ENCODE data around the gene CCN6. TPM values are rescaled to one million over a fixed set of nuclear protein-coding genes. Genes with fewer than 3 reads are reported as not detected.

CCN6 gene
- total RNA-seq, 2 donors from 2014 or later, result not detected

GRCh38 chr6:112018619-112019416 lies 35.1 kb upstream of the CCN6 start:
- Mint-ChIP-seq H3K27ac (peak overlapping the region; percentile 44), H3K36me3 (ENCODE audit: low read depth) (peaks cover 2% of the 10 kb centered on the region), H3K4me3 (no peak overlapping the region), H3K4me1 (peaks cover 26% of the 10 kb centered on the region), H3K27me3 (no peaks in the 10 kb centered on the region)
- DNase-seq, result no peak
- ATAC-seq, result no peak
- H3K9me3 ChIP-seq (ENCODE audit: control insufficient read depth, low read length, poor library complexity, severe bottlenecking), result no peaks in the 10 kb centered on the region

- DNase-seq (no peak), ATAC-seq (no peak)
- peak overlapping the region; percentile 44 for H3K27ac Mint-ChIP-seq
- peaks cover 22% of the 10 kb centered on the region for H3K4me1 Mint-ChIP-seq
- H3K4me3 Mint-ChIP-seq, result no peak overlapping the region
- no peaks in the 10 kb centered on the region for H3K9me3 ChIP-seq (ENCODE audit: control insufficient read depth, low read length, poor library complexity, severe bottlenecking)
- peaks cover 2% of the 10 kb centered on the region for H3K36me3 Mint-ChIP-seq (ENCODE audit: low read depth)
- no peaks in the 10 kb centered on the region for H3K27me3 Mint-ChIP-seq
Observed at GRCh38 chr6:112019589-112019988, 34.3 kb upstream of the CCN6 start.

- H3K27ac Mint-ChIP-seq, result peak overlapping the region; percentile 67
- H3K27me3 Mint-ChIP-seq, result no peaks in the 10 kb centered on the region
- H3K36me3 Mint-ChIP-seq (ENCODE audit: low read depth), result peaks cover 4% of the 10 kb centered on the region
- H3K4me1 Mint-ChIP-seq, result peaks cover 13% of the 10 kb centered on the region
- no peak for DNase-seq
- H3K9me3 ChIP-seq (ENCODE audit: control insufficient read depth, low read length, poor library complexity, severe bottlenecking), result no peaks in the 10 kb centered on the region
- no peak overlapping the region for H3K4me3 Mint-ChIP-seq
- ATAC-seq, result no peak
Observed at GRCh38 chr6:112021691-112022310, 32.1 kb upstream of the CCN6 start.

GRCh38 chr6:112022749-112023148 lies 31.2 kb upstream of the CCN6 start:
- no peak overlapping the region for H3K4me3 Mint-ChIP-seq
- peaks cover 4% of the 10 kb centered on the region for H3K36me3 Mint-ChIP-seq (ENCODE audit: low read depth)
- H3K27ac Mint-ChIP-seq, result no peak overlapping the region
- no peak for ATAC-seq
- no peaks in the 10 kb centered on the region for H3K9me3 ChIP-seq (ENCODE audit: control insufficient read depth, low read length, poor library complexity, severe bottlenecking)
- peaks cover 19% of the 10 kb centered on the region for H3K4me1 Mint-ChIP-seq
- no peaks in the 10 kb centered on the region for H3K27me3 Mint-ChIP-seq
- DNase-seq, result no peak

- Mint-ChIP-seq H3K27me3 (no peaks in the 10 kb centered on the region), H3K4me1 (peaks cover 31% of the 10 kb centered on the region), H3K27ac (no peak overlapping the region), H3K36me3 (ENCODE audit: low read depth) (peaks cover 4% of the 10 kb centered on the region), H3K4me3 (no peak overlapping the region)
- ATAC-seq (no peak), DNase-seq (no peak)
- H3K9me3 ChIP-seq (ENCODE audit: control insufficient read depth, low read length, poor library complexity, severe bottlenecking), result no peaks in the 10 kb centered on the region
Observed at GRCh38 chr6:112024464-112024863, 29.4 kb upstream of the CCN6 start.

GRCh38 chr6:112026933-112027332 lies 27.0 kb upstream of the CCN6 start:
- H3K36me3 Mint-ChIP-seq (ENCODE audit: low read depth), result peaks cover 4% of the 10 kb centered on the region
- H3K9me3 ChIP-seq (ENCODE audit: control insufficient read depth, low read length, poor library complexity, severe bottlenecking), result no peaks in the 10 kb centered on the region
- ATAC-seq (no peak), DNase-seq (no peak)
- peak overlapping the region; percentile 90 for H3K27ac Mint-ChIP-seq
- peaks cover 46% of the 10 kb centered on the region for H3K4me1 Mint-ChIP-seq
- H3K4me3 Mint-ChIP-seq, result no peak overlapping the region
- H3K27me3 Mint-ChIP-seq, result no peaks in the 10 kb centered on the region

- Mint-ChIP-seq H3K27ac (peak overlapping the region; percentile 90), H3K4me1 (peaks cover 36% of the 10 kb centered on the region), H3K27me3 (no peaks in the 10 kb centered on the region), H3K36me3 (ENCODE audit: low read depth) (peaks cover 4% of the 10 kb centered on the region), H3K4me3 (peak overlapping the region; percentile 78)
- DNase-seq, result peak in 1 of 3 donors; percentile 10
- peak; percentile 97 for ATAC-seq
- no peaks in the 10 kb centered on the region for H3K9me3 ChIP-seq (ENCODE audit: control insufficient read depth, low read length, poor library complexity, severe bottlenecking)
Observed at GRCh38 chr6:112027942-112028674, 25.8 kb upstream of the CCN6 start.

- peak; percentile 27 to 52 (median 51) for DNase-seq
- Mint-ChIP-seq H3K27ac (peak overlapping the region; percentile 90), H3K4me3 (peak overlapping the region; percentile 22), H3K4me1 (peaks cover 45% of the 10 kb centered on the region), H3K36me3 (ENCODE audit: low read depth) (peaks cover 2% of the 10 kb centered on the region), H3K27me3 (no peaks in the 10 kb centered on the region)
- ATAC-seq, result no peak
- H3K9me3 ChIP-seq (ENCODE audit: control insufficient read depth, low read length, poor library complexity, severe bottlenecking), result no peaks in the 10 kb centered on the region
Observed at GRCh38 chr6:112029045-112029822, 24.7 kb upstream of the CCN6 start.

GRCh38 chr6:112030206-112030960 lies 23.5 kb upstream of the CCN6 start:
- H3K4me3 Mint-ChIP-seq, result no peak overlapping the region
- ATAC-seq, result no peak
- H3K9me3 ChIP-seq (ENCODE audit: control insufficient read depth, low read length, poor library complexity, severe bottlenecking), result no peaks in the 10 kb centered on the region
- H3K27me3 Mint-ChIP-seq, result no peaks in the 10 kb centered on the region
- peak overlapping the region; percentile 90 for H3K27ac Mint-ChIP-seq
- H3K4me1 Mint-ChIP-seq, result peaks cover 51% of the 10 kb centered on the region
- H3K36me3 Mint-ChIP-seq (ENCODE audit: low read depth), result peaks cover 2% of the 10 kb centered on the region
- DNase-seq, result no peak

GRCh38 chr6:112030961-112031660 lies 22.8 kb upstream of the CCN6 start:
- Mint-ChIP-seq H3K4me3 (no peak overlapping the region), H3K36me3 (ENCODE audit: low read depth) (peaks cover 2% of the 10 kb centered on the region), H3K27ac (peak overlapping the region; percentile 90), H3K4me1 (peaks cover 55% of the 10 kb centered on the region), H3K27me3 (no peaks in the 10 kb centered on the region)
- H3K9me3 ChIP-seq (ENCODE audit: control insufficient read depth, low read length, poor library complexity, severe bottlenecking), result no peaks in the 10 kb centered on the region
- DNase-seq, result no peak
- no peak for ATAC-seq

- Mint-ChIP-seq H3K4me3 (no peak overlapping the region), H3K36me3 (ENCODE audit: low read depth) (no peaks in the 10 kb centered on the region), H3K27ac (peak overlapping the region; percentile 90), H3K27me3 (no peaks in the 10 kb centered on the region), H3K4me1 (peaks cover 56% of the 10 kb centered on the region)
- no peak for DNase-seq
- H3K9me3 ChIP-seq (ENCODE audit: control insufficient read depth, low read length, poor library complexity, severe bottlenecking), result no peaks in the 10 kb centered on the region
- no peak for ATAC-seq
Observed at GRCh38 chr6:112031960-112032359, 21.9 kb upstream of the CCN6 start.

- H3K27ac Mint-ChIP-seq, result no peak overlapping the region
- H3K9me3 ChIP-seq (ENCODE audit: control insufficient read depth, low read length, poor library complexity, severe bottlenecking), result no peaks in the 10 kb centered on the region
- no peaks in the 10 kb centered on the region for H3K36me3 Mint-ChIP-seq (ENCODE audit: low read depth)
- ATAC-seq, result no peak
- peaks cover 50% of the 10 kb centered on the region for H3K4me1 Mint-ChIP-seq
- no peak for DNase-seq
- H3K27me3 Mint-ChIP-seq, result no peaks in the 10 kb centered on the region
- no peak overlapping the region for H3K4me3 Mint-ChIP-seq
Observed at GRCh38 chr6:112032728-112033127, 21.2 kb upstream of the CCN6 start.
